ENCODE measurements around the gene SLC37A1. TPM values are rescaled to one million over a fixed set of nuclear protein-coding genes. Genes with fewer than 3 reads are reported as not detected.

Gene SLC37A1
- total and polyA plus RNA-seq, 4 donors = 2.0 to 7.2 (median 4.3) TPM

GRCh38 chr21:42599962-42600361, 86.3 kb downstream of the SLC37A1 start:
- H3K4me3 ChIP-seq (ENCODE audit: low read depth in 1 of 3, low read length in 3 of 3) = no peak overlapping the region
- peaks cover 0 to 4% (median 0%) of the 10 kb centered on the region in 4 donors for H3K9me3 ChIP-seq (ENCODE audit: control insufficient read depth in 4 of 4, low read length in 3 of 4)
- no peaks in the 10 kb centered on the region for H3K36me3 ChIP-seq (ENCODE audit: control insufficient read depth in 4 of 4, insufficient read depth in 3 of 4, low read depth in 1 of 4, low read length in 3 of 4)
- no peak overlapping the region for H3K27ac ChIP-seq (ENCODE audit: low read depth in 1 of 2, low read length in 2 of 2)
- H3K9ac ChIP-seq (ENCODE audit: low read depth in 1 of 2, low read length in 2 of 2) = no peak overlapping the region
- TF ChIP-seq ZBTB33 (IDR thresholded peaks at IDR 0.05) (no peak), REST (IDR thresholded peaks at IDR 0.05) (no peak), RXRA (IDR thresholded peaks at IDR 0.05) (no peak), YY1 (IDR thresholded peaks at IDR 0.05) (no peak), GABPA (IDR thresholded peaks at IDR 0.05 in 1 of 2, conservative IDR thresholded peaks at IDR 0.05 in 1 of 2) (no peak), NR2F2 (IDR thresholded peaks at IDR 0.05) (no peak), JUND (IDR thresholded peaks at IDR 0.05) (no peak), TAF1 (conservative IDR thresholded peaks at IDR 0.05) (no peak), FOXA1 (IDR thresholded peaks at IDR 0.05) (no peak), HNF4G (IDR thresholded peaks at IDR 0.05) (no peak), HNF4A (conservative IDR thresholded peaks at IDR 0.05) (no peak), EGR1 (IDR thresholded peaks at IDR 0.05; ENCODE audit: low read depth in 2 of 2) (no peak), MAX (IDR thresholded peaks at IDR 0.05) (no peak), ATF3 (IDR thresholded peaks at IDR 0.05) (no peak), SP1 (IDR thresholded peaks at IDR 0.05) (no peak), RAD21 (IDR thresholded peaks at IDR 0.05) (no peak), FOXA2 (IDR thresholded peaks at IDR 0.05) (no peak), CTCF (IDR thresholded peaks at IDR 0.05; ENCODE audit: low read depth, low read length, missing input control) (no peak)
- H3K27me3 ChIP-seq (ENCODE audit: control insufficient read depth in 4 of 4, insufficient read depth in 4 of 4, low read length in 3 of 4) = no peaks in the 10 kb centered on the region
- H3K4me1 ChIP-seq (ENCODE audit: control insufficient read depth in 4 of 4, insufficient read depth in 4 of 4, low read length in 3 of 4) = no peaks in the 10 kb centered on the region
- 89% methylated on average over 8 of the region's 8 CpGs for WGBS
- no peak for DNase-seq (ENCODE audit: low spot score)

Measured in liver (tissue), 9 donors.